ENCODE measurements around the gene TCEA3. TPM values are rescaled to one million over a fixed set of nuclear protein-coding genes. Genes with fewer than 3 reads are reported as not detected.

TCEA3 gene
- total RNA-seq, 2 donors from 2014 or later: 128 to 133 TPM

DNA sequence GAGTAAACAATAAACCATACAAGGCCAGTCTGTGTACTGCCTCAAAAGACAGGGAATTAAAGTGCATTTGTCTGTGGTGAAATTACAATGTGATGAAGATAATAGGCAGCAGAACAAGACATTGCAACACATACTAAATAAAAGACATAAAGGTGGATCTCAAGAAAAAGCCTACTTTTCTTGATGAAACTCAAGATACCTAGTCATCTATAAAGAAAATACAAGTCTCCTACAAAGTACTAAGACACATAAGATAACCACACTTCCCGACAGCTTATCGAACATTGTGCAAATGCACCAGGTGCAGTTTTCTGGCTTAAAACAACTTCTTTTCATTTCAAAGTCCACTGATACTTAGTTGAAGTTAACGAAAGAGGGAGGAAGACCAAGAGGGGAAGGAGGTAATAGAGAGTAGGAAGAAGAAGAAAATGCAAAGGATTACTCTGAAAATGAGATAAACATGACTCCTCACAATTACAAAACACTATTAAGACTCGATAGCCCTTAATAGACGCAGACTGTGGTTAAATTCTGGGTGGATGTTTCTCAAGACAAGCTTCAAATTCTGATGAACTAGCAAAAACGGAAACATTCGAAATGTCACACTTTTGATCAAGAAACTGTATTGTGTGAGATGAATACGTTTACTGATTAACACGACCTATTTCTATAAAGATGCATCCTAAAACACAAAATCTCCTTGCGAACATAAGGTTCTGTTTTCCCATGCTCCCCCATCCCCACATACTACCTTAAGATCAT is 82.4 kb downstream of the TCEA3 start:
- Histone ChIP-seq H3K9me3 (no peaks in the 10 kb centered on the region), H3K27ac (peak overlapping the region; percentile 6), H3K27me3 (no peaks in the 10 kb centered on the region), H3K36me3 (peaks cover 9% of the 10 kb centered on the region), H3K4me3 (peak overlapping the region; percentile 83), H3K4me1 (peaks cover 9% of the 10 kb centered on the region), H3K9ac (ENCODE audit: low read depth in 2 of 2, low read length in 2 of 2) (peak overlapping the region in 1 of 2 donors; percentile 77)
- TF ChIP-seq, protein P1, sequence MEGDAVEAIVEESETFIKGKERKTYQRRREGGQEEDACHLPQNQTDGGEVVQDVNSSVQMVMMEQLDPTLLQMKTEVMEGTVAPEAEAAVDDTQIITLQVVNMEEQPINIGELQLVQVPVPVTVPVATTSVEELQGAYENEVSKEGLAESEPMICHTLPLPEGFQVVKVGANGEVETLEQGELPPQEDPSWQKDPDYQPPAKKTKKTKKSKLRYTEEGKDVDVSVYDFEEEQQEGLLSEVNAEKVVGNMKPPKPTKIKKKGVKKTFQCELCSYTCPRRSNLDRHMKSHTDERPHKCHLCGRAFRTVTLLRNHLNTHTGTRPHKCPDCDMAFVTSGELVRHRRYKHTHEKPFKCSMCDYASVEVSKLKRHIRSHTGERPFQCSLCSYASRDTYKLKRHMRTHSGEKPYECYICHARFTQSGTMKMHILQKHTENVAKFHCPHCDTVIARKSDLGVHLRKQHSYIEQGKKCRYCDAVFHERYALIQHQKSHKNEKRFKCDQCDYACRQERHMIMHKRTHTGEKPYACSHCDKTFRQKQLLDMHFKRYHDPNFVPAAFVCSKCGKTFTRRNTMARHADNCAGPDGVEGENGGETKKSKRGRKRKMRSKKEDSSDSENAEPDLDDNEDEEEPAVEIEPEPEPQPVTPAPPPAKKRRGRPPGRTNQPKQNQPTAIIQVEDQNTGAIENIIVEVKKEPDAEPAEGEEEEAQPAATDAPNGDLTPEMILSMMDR (IDR thresholded peaks at IDR 0.05): no peak
- no peak for DNase-seq
- intact Hi-C loops (cut with DNase I): loop anchor here (10.0 kb wide), 1 partner anchor 63 kb away; no protein-coding TSS in a partner anchor

DNA sequence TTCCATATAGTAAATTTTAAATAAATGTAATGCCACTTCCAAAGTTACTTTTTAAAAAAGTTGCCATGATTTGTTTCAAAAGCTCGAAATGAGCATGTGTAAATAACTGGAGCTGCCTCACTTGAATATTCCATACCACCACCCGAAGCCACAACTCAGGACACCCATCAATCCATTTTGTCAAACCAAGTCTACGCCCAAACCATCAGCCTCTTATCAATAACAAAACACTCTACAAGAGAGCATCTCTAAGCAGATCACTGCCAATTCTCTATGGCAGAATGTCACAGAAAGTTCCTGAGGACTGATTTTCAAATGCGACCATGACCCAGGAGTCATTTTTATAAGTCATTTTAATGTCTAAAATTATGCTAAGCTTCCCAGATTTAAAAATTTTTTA is 84.9 kb downstream of the TCEA3 start:
- Histone ChIP-seq H3K4me3 (no peak overlapping the region), H3K9ac (ENCODE audit: low read depth in 2 of 2, low read length in 2 of 2) (no peak overlapping the region), H3K27me3 (no peaks in the 10 kb centered on the region), H3K27ac (no peak overlapping the region), H3K9me3 (no peaks in the 10 kb centered on the region), H3K36me3 (peaks cover 15% of the 10 kb centered on the region), H3K4me1 (peaks cover 9% of the 10 kb centered on the region)
- no peak for DNase-seq
- TF ChIP-seq, protein P1 (IDR thresholded peaks at IDR 0.05): no peak
- intact Hi-C loops (cut with DNase I): loop anchor here (10.0 kb wide), 1 partner anchor 65 kb away; no protein-coding TSS in a partner anchor

DNA sequence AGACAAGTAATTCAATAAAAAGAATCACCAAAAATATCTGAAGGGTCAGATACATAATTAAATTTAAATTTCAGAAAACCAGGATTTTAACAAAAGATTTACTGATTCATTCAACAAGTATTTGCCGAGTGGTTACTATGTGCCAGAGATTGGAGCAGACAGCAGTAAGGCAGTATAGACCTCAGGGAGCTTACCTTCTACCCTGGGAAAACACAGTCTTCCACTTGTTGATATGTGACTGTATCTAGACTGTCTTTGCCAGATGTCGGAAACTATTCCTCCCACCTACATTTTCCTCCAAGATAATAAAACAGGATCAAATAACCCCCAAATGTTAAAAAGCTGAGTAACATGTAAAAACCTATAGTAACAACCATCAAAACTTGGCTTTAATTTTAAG is 86.7 kb downstream of the TCEA3 start:
- TF ChIP-seq, protein P1 (IDR thresholded peaks at IDR 0.05): no peak
- H3K4me1 ChIP-seq: peaks cover 9% of the 10 kb centered on the region
- no peak overlapping the region for H3K4me3 ChIP-seq
- H3K27ac ChIP-seq: no peak overlapping the region
- intact Hi-C loops (cut with DNase I): no loop called here
- no peaks in the 10 kb centered on the region for H3K27me3 ChIP-seq
- H3K9ac ChIP-seq (ENCODE audit: low read depth in 2 of 2, low read length in 2 of 2): no peak overlapping the region
- H3K36me3 ChIP-seq: peaks cover 24% of the 10 kb centered on the region
- no peaks in the 10 kb centered on the region for H3K9me3 ChIP-seq
- DNase-seq: no peak

DNA sequence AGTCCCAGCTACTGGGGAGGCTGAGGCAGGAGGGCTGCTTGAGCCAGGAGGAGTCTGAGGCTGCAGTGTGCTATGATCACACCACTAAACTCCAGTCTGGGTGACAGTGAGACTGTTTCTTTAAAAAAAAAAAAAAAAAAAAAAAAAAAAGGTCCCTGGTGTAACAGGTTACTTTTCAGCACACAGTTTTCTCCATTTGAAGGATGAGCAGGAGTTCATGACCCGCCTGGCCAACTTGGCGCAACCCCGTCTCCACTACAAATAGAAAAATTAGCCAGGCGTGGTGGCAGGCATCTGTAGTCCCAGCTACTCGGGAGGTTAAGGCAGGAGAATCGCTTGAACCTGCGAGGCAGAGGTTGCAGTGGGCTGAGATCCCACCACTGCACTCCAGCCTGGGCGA is 92.8 kb downstream of the TCEA3 start:
- no peak for DNase-seq
- H3K4me1 ChIP-seq: no peaks in the 10 kb centered on the region
- no peak overlapping the region for H3K27ac ChIP-seq
- H3K4me3 ChIP-seq: no peak overlapping the region
- intact Hi-C loops (cut with DNase I): no loop called here
- TF ChIP-seq, protein P1 (IDR thresholded peaks at IDR 0.05): no peak
- H3K9ac ChIP-seq (ENCODE audit: low read depth in 2 of 2, low read length in 2 of 2): no peak overlapping the region
- peaks cover 19% of the 10 kb centered on the region for H3K36me3 ChIP-seq
- no peaks in the 10 kb centered on the region for H3K9me3 ChIP-seq
- H3K27me3 ChIP-seq: no peaks in the 10 kb centered on the region

Other genes with a start within 250 kb of the TCEA3 start
- under 1 TPM; 0.27 to 0.42 TPM for gene HTR1D, start 207.2 kb downstream of the TCEA3 start, total RNA-seq
- gene HNRNPR, start 80.5 kb downstream of the TCEA3 start, total RNA-seq: 100 to 1,000 TPM; 103 to 165 TPM
- 10 to 100 TPM in 1 of 2 donors, 1 to 10 TPM in 1; 7.1 to 13.9 TPM for gene ZNF436, start 54.9 kb downstream of the TCEA3 start, total RNA-seq
- 10 to 100 TPM; 22.9 to 27.3 TPM for gene ASAP3, start 59.4 kb upstream of the TCEA3 start, total RNA-seq
- gene E2F2, start 106.5 kb upstream of the TCEA3 start, total RNA-seq: 10 to 100 TPM in 1 of 2 donors, 1 to 10 TPM in 1; 8.2 to 32.9 TPM
- gene ID3, start 134.8 kb upstream of the TCEA3 start, total RNA-seq: 100 to 1,000 TPM; 106 to 221 TPM

Data from colonic mucosa (tissue), 4 donors.